Suppressor macrophage treated with lipopolysaccharide for 4 hours (primary cell): ENCODE results near the gene CDKL5.

Source experiments
- DNase-seq: peaks from one replicate; pipeline ENCODE4 v3.0.0-alpha.2; 2020

Gene CDKL5

DNA sequence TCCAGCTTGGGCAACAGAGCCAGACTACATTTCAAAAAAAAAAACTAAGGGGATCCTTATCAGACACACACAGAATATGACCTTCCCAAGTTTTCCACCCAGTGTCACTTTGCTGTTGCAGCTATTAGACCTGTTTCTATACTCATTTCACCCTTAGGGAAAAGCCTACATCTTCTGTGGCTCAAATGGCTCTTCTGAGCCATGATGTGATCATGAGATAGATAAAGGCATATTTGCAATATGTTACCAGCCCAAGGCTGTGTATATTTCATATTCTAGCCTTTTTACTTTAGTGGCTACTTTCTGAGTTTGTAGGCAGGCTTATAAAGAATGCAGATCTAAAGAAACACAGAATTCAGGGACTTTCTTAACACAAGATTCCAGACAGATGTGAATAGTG lies 227.2 kb downstream of the CDKL5 start:
- no peak for DNase-seq

DNA sequence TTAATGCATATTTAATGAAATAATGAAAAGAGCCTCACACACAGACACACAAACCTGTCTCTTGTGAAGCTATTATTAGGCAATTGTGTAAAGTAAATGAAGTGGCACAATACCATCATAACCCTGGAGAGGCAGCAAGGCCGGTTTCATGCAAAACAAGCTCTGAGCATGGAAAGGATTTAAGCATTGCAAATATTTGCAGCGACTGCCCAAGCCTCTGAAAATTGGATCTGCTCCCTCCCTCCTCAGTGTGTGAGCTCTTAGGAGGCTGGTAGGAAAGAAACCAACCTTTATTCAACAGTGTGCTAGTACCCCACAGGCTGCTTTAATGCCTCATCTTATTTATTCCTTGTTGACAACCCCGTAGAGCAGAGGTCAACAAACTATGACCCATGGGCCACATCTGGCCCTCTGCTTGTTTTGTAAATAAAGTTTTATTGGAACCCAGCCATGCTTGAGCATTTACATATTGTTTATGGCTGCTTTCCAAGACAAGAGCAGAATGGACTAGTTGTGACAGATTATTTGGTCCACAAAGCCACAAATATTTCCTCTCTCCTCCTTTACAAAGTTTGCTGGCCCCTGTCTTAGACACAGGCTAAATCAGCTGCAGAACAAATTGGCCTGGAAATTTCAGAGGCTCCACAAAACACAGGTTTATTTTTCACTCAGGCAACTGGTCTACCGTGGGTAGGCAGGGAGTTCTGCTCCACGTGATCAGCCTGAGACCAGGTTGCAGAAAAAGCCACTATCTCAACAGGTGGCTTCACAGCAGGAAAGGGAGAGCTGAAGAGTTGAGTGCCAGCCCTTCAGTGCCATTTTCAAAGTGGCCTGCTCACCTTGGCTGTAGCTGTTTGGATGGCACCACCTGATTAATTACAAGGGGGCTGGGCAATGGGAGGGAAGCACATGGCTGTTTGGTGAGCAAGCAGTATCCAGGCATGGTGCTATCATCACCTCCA lies 229.7 kb downstream of the CDKL5 start:
- DNase-seq = no peak

DNA sequence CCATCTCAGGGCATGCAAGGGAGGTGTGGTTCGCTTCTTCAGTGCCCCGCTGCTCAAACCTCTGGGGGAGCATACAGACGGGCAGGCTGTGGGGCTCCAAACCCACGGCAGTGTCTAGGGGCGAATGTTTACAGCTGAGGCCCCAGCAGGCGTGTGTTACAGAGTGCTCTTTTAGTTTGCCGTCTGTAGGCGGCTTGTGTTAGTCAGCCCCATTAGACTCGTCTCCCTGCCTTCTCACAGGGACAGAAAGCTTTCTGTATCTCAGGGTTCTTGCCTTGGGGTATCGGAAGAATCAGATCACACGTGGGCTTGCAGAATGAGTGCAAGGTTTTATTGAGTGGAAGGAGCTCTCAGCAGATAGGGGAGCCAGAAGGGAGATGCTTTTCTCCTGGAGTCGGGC lies 235.9 kb downstream of the CDKL5 start:
- no peak for DNase-seq

DNA sequence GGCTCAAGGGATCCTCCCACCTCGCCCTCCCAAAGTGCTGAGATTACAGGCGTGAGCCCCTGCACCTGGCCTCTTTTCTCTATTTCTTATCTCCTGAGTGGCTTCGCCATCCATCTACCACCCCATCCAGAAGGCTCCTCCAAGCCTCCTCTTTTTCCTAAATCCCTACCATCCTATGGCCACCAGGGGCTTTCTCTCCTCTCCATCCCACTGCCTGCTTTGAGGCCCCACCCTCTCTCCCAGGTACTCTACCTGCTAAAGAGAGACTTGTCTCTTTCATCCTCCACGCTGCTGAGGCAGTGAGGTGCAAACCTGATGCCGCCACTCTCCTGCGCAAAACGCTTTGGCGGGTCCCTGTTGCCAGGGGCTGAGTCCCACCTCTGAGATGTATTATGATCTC lies 239.5 kb downstream of the CDKL5 start:
- DNase-seq = no peak

DNA sequence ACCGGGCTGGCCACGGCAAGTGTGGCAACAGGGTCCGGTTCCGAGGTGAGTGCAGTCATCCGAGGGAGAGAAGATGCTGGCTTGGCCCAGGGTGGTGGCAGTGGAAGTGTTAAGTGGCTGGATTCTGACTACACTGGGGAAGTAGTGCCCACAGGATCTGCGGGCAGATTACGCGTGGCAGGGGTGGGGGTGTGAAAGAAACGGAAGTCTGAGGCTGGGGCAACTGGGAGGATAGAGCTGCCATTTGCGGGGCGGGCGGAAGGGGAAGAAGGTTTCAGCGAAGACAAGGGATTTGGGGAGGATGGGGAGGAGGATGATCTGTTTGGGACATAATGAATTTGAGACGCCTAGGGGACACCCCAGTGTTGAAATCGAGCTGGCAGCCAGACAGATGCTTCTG lies 241.2 kb downstream of the CDKL5 start:
- DNase-seq = peak; percentile 39

DNA sequence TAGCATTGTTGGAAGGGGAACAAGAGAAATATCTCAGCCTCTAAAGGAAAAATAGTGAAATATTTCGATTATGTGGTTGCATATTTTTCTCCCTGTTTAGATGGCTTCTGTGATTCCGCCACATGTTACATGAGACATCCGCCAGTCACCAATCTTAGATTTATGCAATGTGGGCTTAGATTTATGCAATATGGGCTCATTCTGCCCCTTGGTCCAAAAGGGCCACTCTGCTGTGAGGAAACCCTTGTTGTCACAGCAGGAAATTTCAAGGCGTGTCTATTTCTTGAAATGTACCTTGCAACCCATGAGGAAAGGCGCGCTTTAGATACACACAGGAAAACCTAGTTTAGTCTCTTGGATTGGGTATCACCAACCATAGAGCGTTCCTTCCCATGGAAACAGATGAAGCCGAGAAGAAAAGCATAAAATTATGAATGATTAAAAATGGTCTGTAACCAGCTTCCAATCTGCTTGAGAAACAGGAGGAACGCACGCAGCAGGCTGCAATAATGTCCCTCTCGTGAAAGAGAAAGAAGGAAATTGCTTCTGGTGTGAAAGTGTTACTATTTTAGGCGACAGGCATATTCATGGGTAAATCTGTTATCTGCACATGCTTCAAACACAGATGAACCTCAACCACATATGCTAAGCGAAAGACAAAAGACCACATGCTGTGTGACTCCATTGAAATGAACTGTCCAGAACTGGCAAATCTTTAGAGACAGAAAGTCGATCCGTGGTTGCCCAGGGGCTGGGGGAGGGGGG lies 242.8 kb downstream of the CDKL5 start:
- peak; percentile 62 for DNase-seq

DNA sequence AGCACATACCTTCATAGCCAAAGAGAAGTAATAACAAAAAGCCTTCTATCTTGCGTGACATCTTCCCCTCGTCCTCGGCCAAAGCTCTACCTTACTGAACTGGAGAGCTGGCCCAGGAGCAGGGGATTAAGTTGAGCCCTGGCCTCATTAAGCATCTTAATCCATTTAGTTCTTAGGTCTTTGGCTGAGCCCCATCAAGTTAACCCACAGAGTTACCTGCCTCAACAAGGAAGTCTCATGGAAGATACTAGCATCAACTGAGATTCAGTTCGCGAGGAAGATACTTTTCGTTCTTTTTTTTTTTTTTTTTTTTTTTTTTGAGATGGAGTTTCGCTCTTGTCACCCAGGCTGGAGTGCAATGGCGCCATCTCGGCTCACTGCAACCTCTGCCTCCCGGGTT lies 246.6 kb downstream of the CDKL5 start, which contains the start of gene RS1:
RS1 (minus strand) TSS at position 101 of the 400 bp plus-strand sequence; CDS start at position 61, 40 bp downstream.
- DNase-seq = no peak

DNA sequence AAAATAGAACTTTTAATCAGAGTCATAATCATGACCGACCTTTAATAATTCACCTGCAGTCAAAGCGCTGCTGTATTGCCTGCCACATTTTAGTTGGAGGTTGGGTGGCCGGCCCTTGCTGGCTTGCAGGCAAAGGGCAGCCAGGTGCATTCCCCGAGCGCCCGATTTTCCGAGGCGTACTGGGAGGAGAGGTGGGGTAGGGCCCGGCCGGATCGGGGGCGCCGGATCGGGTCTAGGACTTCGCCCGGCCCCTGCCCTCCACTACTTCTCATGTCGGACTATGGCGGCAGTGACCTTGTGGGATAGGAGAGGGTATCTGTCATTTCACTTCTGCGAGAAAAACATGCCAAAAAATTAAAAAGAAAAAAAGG lies 249.0 kb downstream of the CDKL5 start:
- DNase-seq = no peak

DNA sequence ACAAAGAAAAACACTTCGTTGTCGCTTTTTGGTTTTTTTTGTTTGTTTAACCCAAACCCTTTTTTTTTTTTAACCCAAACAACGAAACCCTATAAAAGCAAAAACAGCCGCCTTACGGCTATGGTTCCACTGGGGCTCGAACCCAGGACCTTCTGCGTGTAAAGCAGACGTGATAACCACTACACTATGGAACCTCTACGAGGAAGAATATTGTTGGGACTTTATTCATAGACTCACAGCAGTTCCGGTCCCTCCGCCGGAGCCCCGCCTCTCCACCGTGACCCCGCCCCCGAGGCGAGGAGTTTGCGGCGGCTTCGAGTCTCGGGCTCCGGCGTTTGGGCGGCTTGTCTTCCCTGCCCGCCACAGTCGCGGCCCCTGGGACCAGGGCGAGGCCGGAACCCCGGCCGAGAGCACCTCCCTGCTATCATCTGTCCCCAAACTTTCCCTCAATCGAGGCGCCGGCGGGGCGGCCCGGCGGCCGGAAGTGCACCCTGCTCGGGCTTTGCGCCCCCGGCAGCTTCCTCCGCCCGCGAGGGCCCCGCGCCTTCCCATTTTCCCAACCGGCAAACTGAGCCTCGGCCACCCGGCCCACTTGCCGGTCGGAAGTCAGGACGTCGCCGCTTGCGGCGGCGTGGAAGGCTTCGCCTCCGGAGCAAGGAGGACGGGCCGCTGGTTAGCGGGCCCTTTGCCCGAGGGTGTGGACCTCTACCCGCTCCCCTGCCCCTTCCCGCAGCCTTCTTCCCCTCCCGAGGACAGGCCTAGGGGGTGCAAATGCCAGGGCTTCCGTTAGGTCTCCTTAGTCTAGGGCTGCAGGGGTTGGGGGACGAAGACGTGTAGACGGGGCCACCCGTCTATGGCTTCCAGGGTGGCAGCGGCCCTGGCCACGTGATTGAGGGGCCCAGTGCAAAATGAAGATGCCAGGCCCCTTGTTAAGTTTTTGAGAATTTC lies 249.7 kb downstream of the CDKL5 start:
- peak; percentile 85 for DNase-seq

DNA sequence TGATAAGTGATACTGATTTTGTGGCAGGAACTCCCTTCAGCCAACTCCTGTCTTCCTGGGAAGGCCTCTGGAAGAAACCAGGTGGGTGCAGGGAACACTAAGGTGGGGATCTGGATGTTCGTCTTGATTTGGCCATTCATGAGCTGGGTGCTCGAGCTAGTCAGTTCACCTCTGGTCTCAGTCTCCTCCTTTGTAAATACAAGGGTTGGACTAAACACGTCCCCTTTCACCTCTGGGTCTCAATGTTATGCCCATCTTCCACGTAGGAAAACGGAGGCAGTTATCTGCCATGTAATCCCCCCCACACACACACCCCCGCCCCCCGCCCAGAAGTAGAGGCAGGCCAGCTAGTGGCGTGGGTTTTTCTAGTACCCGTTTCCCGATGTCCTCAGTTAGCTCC lies 250.6 kb downstream of the CDKL5 start:
- DNase-seq = no peak

DNA sequence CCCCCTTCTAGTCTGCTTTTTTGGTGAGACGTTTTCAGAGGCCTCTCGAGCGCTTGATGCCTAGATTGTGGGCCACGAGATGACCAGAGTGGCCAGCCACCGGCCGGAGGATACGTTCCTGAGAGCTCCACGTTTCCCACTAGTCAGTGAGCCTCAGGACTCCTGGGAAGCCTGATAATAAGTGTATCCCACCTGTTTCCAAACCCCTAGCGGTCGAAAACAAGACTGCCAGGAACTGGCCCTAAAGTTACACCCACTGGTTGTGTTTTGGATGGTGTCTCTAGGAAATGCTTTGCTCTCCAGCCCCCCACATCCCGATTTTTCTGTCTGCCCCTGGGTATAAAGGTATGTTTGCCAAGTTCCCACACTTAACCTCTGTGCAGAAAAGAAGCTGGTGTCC lies 251.1 kb downstream of the CDKL5 start:
- DNase-seq = no peak

DNA sequence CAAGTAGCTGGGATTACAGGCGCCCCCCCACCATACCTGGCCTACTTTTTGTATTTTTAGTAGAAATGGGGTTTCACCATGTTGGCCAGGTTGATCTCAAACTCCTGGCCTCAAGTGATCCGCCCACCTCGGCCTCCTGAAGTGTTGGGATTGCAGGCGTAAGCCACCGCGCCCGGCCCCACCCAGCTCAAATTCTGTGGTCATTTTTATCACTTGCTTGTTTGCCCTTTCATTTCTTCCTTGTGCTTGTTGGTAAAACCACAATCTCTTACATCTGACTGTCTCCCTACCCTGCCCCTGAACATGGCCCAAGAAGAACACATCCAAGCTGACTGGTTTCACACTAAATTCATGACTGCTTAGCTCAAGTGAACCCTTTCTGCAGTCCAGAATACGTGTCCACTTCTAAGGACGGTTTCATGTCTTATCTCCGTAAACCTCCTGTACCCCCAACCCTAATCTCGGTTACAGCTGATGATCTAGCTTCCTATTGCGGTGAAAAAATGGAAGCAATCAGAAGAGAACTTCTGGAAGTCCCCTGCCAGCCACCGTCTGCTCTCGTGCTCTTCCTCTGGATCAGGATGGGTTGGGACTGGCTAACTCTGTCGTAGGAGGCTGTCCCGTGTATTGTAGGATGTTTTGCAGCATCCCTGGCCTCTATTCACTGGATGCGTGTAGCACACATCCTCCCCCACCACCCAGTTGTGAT lies 251.9 kb downstream of the CDKL5 start:
- DNase-seq = peak; percentile 31

DNA sequence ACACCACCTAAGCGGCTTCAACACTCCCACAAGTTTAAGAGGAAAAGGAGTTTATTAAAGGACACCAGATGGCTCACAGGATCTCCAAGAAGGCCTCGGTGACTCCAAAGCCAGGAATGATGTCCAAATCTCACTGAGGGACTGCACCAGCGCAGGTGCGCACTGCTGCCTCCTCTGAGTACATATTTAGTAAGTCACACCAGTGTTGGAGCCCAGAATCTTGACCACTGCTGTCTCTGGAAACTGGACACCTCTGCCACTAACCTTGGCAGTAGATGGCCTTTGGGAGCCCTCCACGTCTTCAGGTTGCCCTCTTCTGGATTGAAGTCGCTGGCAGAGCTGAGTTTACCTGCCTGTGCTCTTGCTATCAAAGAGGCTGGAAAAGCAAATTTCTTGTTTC lies 256.6 kb downstream of the CDKL5 start:
- DNase-seq = no peak

DNA sequence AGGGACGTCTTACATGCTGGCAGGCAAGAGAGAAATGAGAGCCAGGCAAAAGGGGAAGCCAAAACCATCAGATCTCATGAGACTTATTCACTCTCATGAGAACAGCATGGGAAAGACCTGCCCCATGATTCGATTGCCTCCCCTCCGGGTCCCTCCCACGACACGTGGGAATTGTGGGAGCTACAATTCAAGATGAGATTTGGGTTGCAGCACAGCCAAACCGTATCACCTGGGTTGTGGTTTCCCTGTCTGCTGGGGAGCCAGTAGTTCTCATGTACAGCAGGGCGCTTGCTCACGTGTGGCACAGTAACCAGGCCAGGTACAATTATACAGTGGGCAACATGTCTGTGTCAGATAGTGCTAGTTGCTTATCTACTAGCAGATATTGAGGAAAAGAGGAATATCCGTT lies 257.6 kb downstream of the CDKL5 start:
- DNase-seq = peak; percentile 35

DNA sequence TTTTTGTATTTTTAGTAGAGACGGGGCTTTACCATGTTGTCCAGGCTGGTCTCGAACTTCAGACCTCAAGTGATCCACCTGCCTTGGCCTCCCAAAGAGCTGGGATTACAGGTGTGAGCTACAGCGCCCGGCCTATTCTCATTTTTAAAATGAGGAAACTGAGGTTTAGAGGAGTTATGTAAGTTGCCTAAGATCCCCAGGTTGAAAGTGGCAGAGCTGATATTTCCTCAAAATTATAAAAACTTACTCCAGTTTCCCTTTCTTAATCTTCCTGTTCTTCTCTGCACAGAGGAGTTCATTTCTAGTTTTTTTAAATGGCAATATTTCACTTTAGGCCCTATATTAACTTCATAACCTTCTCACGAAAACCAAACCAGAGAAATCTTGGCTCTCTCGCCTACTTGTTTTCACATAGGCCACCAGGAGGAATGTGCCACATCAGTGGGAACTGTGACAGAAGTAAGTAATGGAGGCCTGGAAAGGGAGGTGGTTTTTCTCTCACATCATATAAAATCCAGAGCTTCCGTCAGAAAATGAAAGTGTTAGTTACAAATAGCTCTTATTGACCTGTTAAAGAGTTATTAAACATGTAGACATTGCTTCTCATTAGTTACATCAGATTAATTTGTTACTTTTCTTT lies 262.6 kb downstream of the CDKL5 start:
- peak; percentile 35 for DNase-seq

DNA sequence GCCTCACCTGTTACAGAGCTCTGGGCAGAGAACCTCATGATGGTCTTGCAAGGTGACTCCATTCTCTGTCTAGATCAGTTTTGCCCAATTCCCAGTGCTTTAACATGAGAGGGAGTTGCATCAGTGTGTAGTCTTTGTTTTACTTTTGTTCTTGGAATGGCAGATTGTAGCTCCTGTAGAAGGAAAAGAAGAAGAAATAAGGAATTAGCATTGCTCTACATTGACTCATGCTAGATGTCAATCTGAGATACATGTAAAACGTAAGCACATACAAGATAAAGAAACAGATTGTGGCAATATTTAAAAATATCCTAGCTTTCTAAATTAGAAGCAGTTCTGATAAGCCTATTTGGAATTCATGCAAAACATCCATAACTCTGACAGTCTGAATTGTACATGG lies 266.0 kb downstream of the CDKL5 start:
- DNase-seq = peak; percentile 15

DNA sequence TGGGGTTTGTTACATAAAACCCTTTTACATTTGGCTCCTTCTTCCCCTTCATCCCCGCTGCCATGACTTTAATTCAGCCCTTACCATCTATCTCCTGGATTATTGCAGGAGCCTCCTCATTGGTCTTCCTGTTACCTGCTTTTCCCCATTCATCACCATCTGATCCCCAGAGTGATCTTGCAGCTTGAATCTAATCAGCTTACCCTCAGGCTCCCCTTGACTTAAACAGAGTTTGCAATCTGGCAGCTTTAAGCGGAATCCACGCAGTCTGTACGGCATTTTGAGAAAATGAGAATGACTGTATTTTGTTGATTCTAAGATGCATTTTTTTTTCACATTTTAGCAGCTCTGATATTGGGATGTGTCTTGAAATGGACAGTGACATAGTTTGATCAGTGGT lies 267.1 kb downstream of the CDKL5 start:
- no peak for DNase-seq

DNA sequence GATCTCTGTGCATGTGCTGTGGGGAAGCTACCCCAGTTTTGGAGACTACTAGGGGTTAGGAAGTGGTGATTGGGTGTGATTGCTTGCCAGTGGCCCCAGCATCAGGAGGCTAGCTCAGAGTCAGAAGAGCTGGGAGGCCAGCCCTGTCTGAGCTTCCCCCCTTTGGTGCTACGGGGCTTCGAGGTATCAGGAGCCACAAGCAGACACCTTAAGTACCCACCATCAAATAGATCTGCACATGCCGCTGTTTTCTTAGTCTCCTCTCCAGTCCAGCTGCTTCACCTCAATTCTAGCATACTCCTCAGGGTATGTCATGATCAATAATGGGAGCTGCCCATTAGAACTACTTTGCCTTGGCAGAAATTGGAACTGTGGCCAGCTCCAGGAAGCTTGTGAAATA lies 271.2 kb downstream of the CDKL5 start:
- DNase-seq = no peak

DNA sequence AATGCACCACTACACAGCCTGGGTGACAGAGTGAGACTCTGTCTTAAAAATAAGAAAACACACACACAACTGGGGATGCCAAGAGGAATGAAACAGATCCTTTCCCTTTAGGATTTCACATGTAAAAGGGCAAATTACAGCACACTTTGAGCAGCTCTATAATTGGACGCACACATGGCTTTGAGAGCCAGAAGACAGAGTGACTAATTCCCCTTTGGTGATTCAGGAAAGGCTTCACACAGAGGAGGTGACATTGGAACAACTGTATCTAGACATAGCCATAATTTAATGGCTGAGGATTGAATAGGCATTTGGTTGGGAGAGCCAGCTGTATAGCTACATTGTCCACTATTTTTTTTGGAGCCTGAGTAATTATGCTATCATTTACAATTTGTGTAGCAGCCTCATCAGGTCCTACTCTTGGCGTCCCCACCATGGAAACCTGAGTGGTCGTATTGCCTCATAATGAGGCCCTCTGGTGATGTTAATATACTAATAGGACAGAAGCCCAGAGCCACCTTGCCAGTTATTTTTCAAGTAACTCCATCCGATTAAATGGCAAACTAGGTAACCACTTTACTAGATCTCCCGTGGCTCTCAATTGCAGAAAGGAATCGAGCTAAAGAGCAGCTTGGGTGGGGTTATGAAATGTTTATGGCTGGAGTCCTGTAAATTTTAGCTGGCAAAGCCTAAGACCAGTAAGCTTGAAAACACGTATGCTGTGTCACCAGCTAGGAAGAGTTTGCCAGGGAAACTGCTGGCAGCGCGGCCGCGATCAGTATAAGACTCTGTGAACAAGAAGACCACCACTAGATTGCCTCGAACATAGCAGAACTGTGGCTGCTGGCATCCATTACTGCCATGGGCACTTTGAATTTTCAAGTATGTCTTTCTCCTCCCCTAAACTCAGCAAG lies 273.6 kb downstream of the CDKL5 start:
- no peak for DNase-seq

DNA sequence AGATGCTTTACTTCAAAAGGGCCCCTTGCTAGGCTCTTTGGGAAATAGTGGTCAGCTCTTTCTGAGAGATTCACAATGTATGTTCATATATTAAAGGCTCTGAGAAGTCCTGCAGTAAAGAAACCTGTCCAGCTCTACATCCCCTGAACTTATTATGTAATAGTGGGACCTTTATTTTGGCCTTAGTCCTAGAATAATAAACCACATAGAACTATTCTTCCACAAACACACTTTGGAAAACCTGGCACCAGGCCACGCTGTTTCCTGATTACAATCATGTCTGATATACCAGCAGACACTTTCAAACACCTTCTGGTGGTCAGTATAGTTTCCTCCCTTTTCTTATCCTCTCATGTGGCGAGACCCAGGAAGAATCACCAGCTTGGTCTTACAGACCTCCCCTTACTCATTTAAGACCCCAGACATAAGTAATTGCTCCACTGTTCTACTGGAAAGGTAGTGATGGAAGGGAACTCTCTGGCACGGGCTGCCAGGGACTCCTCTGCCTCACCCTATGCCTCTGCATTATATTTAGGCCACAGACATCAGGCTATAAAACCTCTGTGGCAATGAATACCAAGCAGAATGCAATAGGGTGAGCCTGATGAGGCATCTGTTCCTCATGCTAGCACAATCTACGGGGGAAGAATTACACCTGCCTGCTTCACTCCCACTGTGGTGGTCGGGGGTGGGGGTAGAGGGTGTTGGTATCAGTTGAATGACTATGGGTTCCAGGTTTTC lies 276.4 kb downstream of the CDKL5 start:
- DNase-seq = no peak
